ENCODE measurements around the gene IMP4. TPM values are rescaled to one million over a fixed set of nuclear protein-coding genes. Genes with fewer than 3 reads are reported as not detected.
A peak's percentile ranks its signal among the peaks of the same experiment; 100 is the strongest.

The IMP4 gene
- total RNA-seq, 1 donor = 55.7 TPM

- H3K27me3 ChIP-seq (ENCODE audit: insufficient read depth, low read length) = no peaks in the 10 kb centered on the region
- no peaks in the 10 kb centered on the region for H3K9me3 ChIP-seq (ENCODE audit: low read depth, low read length)
- TF ChIP-seq CTCF (IDR thresholded peaks at IDR 0.05; ENCODE audit: extremely low read depth, low read depth, low read length) = peak; percentile 34
- H3K4me3 ChIP-seq (ENCODE audit: insufficient read depth, low read length) = peak within 1 kb of the TSS; percentile 83
- peaks cover 6% of the 10 kb centered on the region for H3K4me1 ChIP-seq (ENCODE audit: insufficient read depth, low read length)
- no peaks in the 10 kb centered on the region for H4K20me1 ChIP-seq (ENCODE audit: insufficient read depth, low read length)
- H3K27ac ChIP-seq (ENCODE audit: low read depth, low read length) = peak within 1 kb of the TSS; percentile 23
- H2AFZ ChIP-seq (ENCODE audit: low read length) = peak within 1 kb of the TSS; percentile 92
- DNase-seq (ENCODE audit: insufficient read length, low spot score, missing footprints) = peak; percentile 99
- peak within 1 kb of the TSS; percentile 88 for H3K4me2 ChIP-seq (ENCODE audit: insufficient read depth, low read length)
- no peaks in the 10 kb centered on the region for H3K36me3 ChIP-seq (ENCODE audit: insufficient read depth, low read length)
- no peaks in the 10 kb centered on the region for H3K79me2 ChIP-seq (ENCODE audit: insufficient read depth, low read length)
Measured at GRCh38 chr2:130355578-130356431, 13.1 kb downstream of the IMP4 start, which contains the start of gene PTPN18. Gene PTPN18 (plus strand): TSS chr2:130356056. CDS start chr2:130356108, 52 bp downstream.

GRCh38 chr2:130357864-130358263, 15.2 kb downstream of the IMP4 start:
- Histone ChIP-seq H3K4me3 (ENCODE audit: insufficient read depth, low read length) (no peak overlapping the region), H3K79me2 (ENCODE audit: insufficient read depth, low read length) (no peaks in the 10 kb centered on the region), H3K27me3 (ENCODE audit: insufficient read depth, low read length) (no peaks in the 10 kb centered on the region), H3K36me3 (ENCODE audit: insufficient read depth, low read length) (no peaks in the 10 kb centered on the region), H2AFZ (ENCODE audit: low read length) (no peak overlapping the region), H3K9me3 (ENCODE audit: low read depth, low read length) (no peaks in the 10 kb centered on the region), H3K27ac (ENCODE audit: low read depth, low read length) (no peak overlapping the region), H3K4me1 (ENCODE audit: insufficient read depth, low read length) (peaks cover 6% of the 10 kb centered on the region), H4K20me1 (ENCODE audit: insufficient read depth, low read length) (no peaks in the 10 kb centered on the region), H3K4me2 (ENCODE audit: insufficient read depth, low read length) (no peak overlapping the region)
- TF ChIP-seq CTCF (IDR thresholded peaks at IDR 0.05; ENCODE audit: extremely low read depth, low read depth, low read length) = no peak
- no peak for DNase-seq (ENCODE audit: insufficient read length, low spot score, missing footprints)

- Histone ChIP-seq H3K36me3 (ENCODE audit: insufficient read depth, low read length) (no peaks in the 10 kb centered on the region), H3K79me2 (ENCODE audit: insufficient read depth, low read length) (no peaks in the 10 kb centered on the region), H3K4me3 (ENCODE audit: insufficient read depth, low read length) (no peak overlapping the region), H3K9me3 (ENCODE audit: low read depth, low read length) (no peaks in the 10 kb centered on the region), H3K4me1 (ENCODE audit: insufficient read depth, low read length) (peaks cover 6% of the 10 kb centered on the region), H4K20me1 (ENCODE audit: insufficient read depth, low read length) (no peaks in the 10 kb centered on the region), H2AFZ (ENCODE audit: low read length) (no peak overlapping the region), H3K27me3 (ENCODE audit: insufficient read depth, low read length) (no peaks in the 10 kb centered on the region), H3K4me2 (ENCODE audit: insufficient read depth, low read length) (no peak overlapping the region), H3K27ac (ENCODE audit: low read depth, low read length) (no peak overlapping the region)
- DNase-seq (ENCODE audit: insufficient read length, low spot score, missing footprints) = no peak
- TF ChIP-seq CTCF (IDR thresholded peaks at IDR 0.05; ENCODE audit: extremely low read depth, low read depth, low read length) = no peak
Measured at GRCh38 chr2:130358420-130359350, 16.0 kb downstream of the IMP4 start.

All from osteoblast (primary cell).